BLaER1 treated with 17β-estradiol and CSF1 and Interleukin-3, amounts not matched to agents 10 nM and 100 nM (cell line): ENCODE results near the gene FLNC.
A peak's percentile ranks its signal among the peaks of the same experiment; 100 is the strongest.

ENCODE experiments used
- H3K27ac ChIP-seq, 11 experiments: shearing (Covaris generic); formaldehyde crosslinking; 2 replicates each; pipeline ENCODE4 v1.8.1; 2022
- H3K27me3 ChIP-seq, 11 experiments: shearing (Covaris generic); formaldehyde crosslinking; 2 replicates each; pipeline ENCODE4 v1.8.1; 2022
- H3K36me3 ChIP-seq, 11 experiments: shearing (Covaris generic); formaldehyde crosslinking; 2 replicates each; pipeline ENCODE4 v1.8.1; 2022
- H3K4me1 ChIP-seq, 10 experiments: shearing (Covaris generic); formaldehyde crosslinking; 2 replicates each; pipeline ENCODE4 v1.8.1; 2022
- H3K4me2 ChIP-seq, 11 experiments: shearing (Covaris generic); formaldehyde crosslinking; 2 replicates each; pipeline ENCODE4 v1.8.1; 2022
- H3K4me3 ChIP-seq, 10 experiments: shearing (Covaris generic); formaldehyde crosslinking; 2 replicates each; pipeline ENCODE4 v1.8.1; 2022
- H3K9ac ChIP-seq, 11 experiments: shearing (Covaris generic); formaldehyde crosslinking; 2 replicates each; pipeline ENCODE4 v1.8.1; 2022
- H3K9me3 ChIP-seq, 11 experiments: shearing (Covaris generic); formaldehyde crosslinking; replicated peaks in 1 of 11; 2 replicates each; pipeline ENCODE4 v1.8.1; 2022
- H4K20me1 ChIP-seq, 11 experiments: shearing (Covaris generic); formaldehyde crosslinking; 2 replicates each; pipeline ENCODE4 v1.8.1; 2022
- Cebpa-rat ChIP-seq, 11 experiments: shearing (Covaris generic); IDR thresholded peaks; 2 replicates each; pipeline ENCODE4 v1.8.1; 2022

Gene FLNC

DNA sequence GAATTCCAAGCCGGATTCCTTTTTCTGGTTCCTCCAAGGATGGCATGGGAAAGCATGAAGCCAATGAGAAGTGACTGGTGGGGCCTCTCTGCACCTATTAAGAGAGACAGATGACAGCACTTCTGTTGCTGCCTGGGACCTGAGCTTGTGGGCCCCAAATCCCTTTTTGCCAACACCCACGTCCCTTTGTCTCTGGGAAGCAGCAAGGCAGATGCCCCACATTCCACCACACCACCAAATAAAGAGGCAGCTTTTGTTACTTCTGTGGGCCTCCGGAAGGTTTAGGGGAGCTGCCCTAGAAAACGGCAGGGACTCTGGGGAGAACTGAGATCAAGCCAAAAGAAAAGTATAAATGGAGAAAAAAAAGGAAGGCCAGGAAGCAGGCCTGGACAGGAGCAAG, 35.1 kb upstream of the FLNC start:
- no peaks in the 10 kb centered on the region for H3K9me3 ChIP-seq
- H3K9ac ChIP-seq, result peak overlapping the region in 1 of 11 experiments; percentile 10; a peak in 1 of 22 replicates
- peaks cover 0 to 5% (median 0%) of the 10 kb centered on the region in 11 experiments; a peak in 5 of 22 replicates for H3K27me3 ChIP-seq
- no peak overlapping the region for H3K27ac ChIP-seq
- no peak for TF ChIP-seq Cebpa-rat (IDR thresholded peaks at IDR 0.05)
- H3K4me1 ChIP-seq, result peaks cover 30 to 65% (median 38%) of the 10 kb centered on the region in 10 experiments
- H3K36me3 ChIP-seq, result peaks cover 0 to 37% (median 23%) of the 10 kb centered on the region in 11 experiments; a peak in 16 of 22 replicates
- H4K20me1 ChIP-seq, result no peaks in the 10 kb centered on the region
- H3K4me2 ChIP-seq, result no peak overlapping the region
- no peak overlapping the region for H3K4me3 ChIP-seq

DNA sequence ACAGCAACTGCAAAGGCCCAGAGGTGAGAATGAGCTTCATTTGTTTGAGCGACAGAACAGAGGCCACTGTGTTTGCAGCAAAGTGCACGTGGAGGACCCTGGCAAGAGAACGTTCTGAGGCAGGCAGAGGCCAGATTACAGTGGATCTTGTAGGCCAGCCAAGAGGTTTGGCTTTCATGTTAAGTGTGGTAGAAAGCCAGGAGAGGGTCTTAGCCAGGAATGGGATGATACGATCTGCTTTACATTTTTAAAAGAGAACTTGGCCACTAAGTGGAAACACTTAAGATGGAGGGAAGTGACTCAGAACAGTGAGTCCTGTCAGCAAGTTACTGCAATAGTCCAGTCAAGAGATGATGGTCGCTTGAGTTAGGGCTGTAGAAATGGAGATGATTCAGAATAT, 33.9 kb upstream of the FLNC start:
- H3K36me3 ChIP-seq, result peaks cover 6 to 49% (median 30%) of the 10 kb centered on the region in 11 experiments; a peak in 21 of 22 replicates
- H3K27me3 ChIP-seq, result no peaks in the 10 kb centered on the region
- peak overlapping the region in 3 of 11 experiments; percentile 12 to 67 (median 51); a peak in 6 of 22 replicates for H3K4me2 ChIP-seq
- H3K27ac ChIP-seq, result 0 out of 22 replicates have a peak overlapping the region, but pooled peaks of 1 of the 11 experiments have one; percentile 20
- no peaks in the 10 kb centered on the region for H3K9me3 ChIP-seq
- no peak overlapping the region for H3K4me3 ChIP-seq
- H3K9ac ChIP-seq, result no peak overlapping the region
- H3K4me1 ChIP-seq, result peaks cover 24 to 60% (median 32%) of the 10 kb centered on the region in 10 experiments
- no peaks in the 10 kb centered on the region for H4K20me1 ChIP-seq
- TF ChIP-seq Cebpa-rat (IDR thresholded peaks at IDR 0.05), result no peak

DNA sequence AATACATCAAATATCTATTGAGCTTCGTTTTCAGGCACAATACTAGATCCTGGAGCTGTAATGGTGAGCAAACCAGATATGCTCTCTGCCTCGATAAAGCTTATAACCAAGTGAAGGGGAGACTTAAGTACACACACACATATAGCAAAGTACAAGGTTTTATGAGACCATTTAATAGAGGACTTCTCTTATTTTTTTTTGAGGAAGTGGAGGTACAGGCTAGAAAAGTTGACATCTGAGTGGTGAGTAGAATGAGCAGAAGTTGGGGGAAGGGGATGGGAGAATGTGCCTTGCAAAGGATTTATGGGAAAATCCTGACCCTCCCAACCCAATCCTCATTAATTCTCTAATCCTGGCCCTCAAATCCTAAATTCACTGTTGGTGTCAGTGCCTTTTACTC, 30.8 kb upstream of the FLNC start:
- Histone ChIP-seq H3K27me3 (no peaks in the 10 kb centered on the region), H3K4me2 (peak overlapping the region in 4 of 11 experiments; percentile 4 to 55 (median 40); a peak in 5 of 22 replicates), H3K36me3 (peaks cover 22 to 77% (median 58%) of the 10 kb centered on the region in 11 experiments), H3K4me1 (peaks cover under 1 to 32% (median 5%) of the 10 kb centered on the region in 10 experiments; a peak in 15 of 20 replicates), H3K9ac (no peak overlapping the region), H3K9me3 (no peaks in the 10 kb centered on the region), H3K27ac (no peak overlapping the region), H4K20me1 (no peaks in the 10 kb centered on the region), H3K4me3 (no peak overlapping the region)
- no peak for TF ChIP-seq Cebpa-rat (IDR thresholded peaks at IDR 0.05)

DNA sequence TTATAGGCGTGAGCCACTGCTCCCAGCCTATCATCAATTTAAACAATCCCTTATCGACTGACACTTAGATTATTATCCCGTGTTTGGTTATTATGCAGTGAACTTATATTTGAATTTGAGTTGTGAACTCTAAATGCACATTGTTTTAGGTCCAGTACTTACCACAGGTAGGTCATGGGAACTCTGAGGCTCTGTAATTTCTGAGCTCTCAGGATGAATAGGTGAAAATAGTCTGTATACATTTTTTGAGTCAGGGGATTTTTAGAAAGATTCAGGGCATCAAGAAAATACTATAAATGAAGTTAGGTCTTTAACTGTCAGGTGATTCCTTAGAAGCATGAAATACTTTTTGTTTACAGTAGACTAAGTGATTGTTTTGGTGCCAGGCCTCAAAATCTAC, 29.6 kb upstream of the FLNC start:
- Histone ChIP-seq H3K36me3 (peaks cover 29 to 77% (median 58%) of the 10 kb centered on the region in 11 experiments), H4K20me1 (no peaks in the 10 kb centered on the region), H3K9ac (no peak overlapping the region), H3K27ac (no peak overlapping the region), H3K27me3 (no peaks in the 10 kb centered on the region), H3K4me1 (peaks cover 0 to 30% (median 2%) of the 10 kb centered on the region in 10 experiments; a peak in 7 of 20 replicates), H3K4me3 (no peak overlapping the region), H3K9me3 (no peaks in the 10 kb centered on the region), H3K4me2 (no peak overlapping the region)
- TF ChIP-seq Cebpa-rat (IDR thresholded peaks at IDR 0.05), result no peak

DNA sequence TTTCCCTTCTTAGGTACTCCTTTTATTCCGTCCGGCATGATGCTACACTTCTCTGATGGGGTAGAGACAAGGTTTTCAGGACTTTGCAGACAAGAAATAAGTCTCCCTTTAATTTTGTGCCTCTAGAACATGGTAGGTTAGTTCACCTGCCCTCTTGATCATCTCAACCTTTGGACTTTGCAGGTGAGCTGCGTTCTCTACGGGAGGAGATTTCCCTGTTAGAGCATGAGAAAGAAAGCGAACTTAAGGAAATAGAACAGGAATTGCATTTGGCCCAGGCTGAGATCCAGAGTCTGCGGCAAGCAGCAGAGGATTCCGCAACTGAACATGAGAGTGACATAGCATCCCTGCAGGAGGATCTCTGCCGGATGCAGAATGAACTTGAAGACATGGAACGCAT, 29.2 kb upstream of the FLNC start:
- no peak overlapping the region for H3K27ac ChIP-seq
- no peaks in the 10 kb centered on the region for H3K9me3 ChIP-seq
- H3K27me3 ChIP-seq, result no peaks in the 10 kb centered on the region
- no peak overlapping the region for H3K4me2 ChIP-seq
- no peak for TF ChIP-seq Cebpa-rat (IDR thresholded peaks at IDR 0.05)
- H3K36me3 ChIP-seq, result peaks cover 34 to 77% (median 59%) of the 10 kb centered on the region in 11 experiments
- H3K9ac ChIP-seq, result no peak overlapping the region
- no peaks in the 10 kb centered on the region for H4K20me1 ChIP-seq
- H3K4me1 ChIP-seq, result peaks cover 0 to 26% (median 2%) of the 10 kb centered on the region in 10 experiments; a peak in 7 of 20 replicates
- H3K4me3 ChIP-seq, result no peak overlapping the region

DNA sequence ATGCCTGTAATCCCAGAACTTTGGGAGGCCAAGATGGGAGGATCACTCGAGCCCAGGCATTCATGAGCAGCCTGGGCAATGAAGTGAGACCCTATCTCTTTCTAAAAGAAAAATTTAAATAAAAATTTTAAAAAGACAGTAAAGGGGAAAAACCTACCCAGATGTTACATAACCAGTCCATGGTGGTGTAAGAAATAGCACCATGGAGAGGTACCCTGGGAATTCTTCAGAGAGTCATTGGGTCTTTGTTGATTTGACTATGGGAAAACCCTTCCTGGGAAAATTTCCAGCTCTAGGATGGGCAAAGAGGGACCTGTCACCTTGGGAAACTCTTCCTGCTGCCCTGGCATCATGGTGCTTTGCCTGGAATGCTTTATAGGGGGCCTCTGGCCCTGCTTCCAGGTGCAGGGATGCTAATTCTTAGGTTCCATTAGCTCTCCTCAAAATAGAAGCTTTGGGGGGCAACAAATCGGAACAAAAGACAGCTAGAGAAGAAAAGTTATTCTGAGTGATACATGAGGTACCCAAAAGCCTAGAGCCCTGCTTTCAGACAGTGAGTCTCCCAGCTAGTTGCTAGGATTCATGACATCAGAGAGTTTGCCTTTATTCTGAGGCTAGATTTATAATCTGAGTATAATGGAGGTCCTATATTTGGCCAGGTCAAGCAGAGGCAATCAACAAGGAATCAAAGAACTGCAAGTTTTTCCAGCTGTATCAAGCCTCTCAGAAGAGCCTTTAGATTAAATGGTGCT, 28.4 kb upstream of the FLNC start:
- no peak for TF ChIP-seq Cebpa-rat (IDR thresholded peaks at IDR 0.05)
- H3K27me3 ChIP-seq, result no peaks in the 10 kb centered on the region
- H3K9me3 ChIP-seq, result no peaks in the 10 kb centered on the region
- H3K36me3 ChIP-seq, result peaks cover 42 to 86% (median 67%) of the 10 kb centered on the region in 11 experiments
- peaks cover 0 to 18% (median 2%) of the 10 kb centered on the region in 10 experiments; a peak in 7 of 20 replicates for H3K4me1 ChIP-seq
- no peak overlapping the region for H3K9ac ChIP-seq
- H3K4me2 ChIP-seq, result no peak overlapping the region
- 0 out of 22 replicates have a peak, but pooled peaks cover 0 to 4% (median 0%) of the 10 kb centered on the region in 11 experiments for H4K20me1 ChIP-seq
- no peak overlapping the region for H3K4me3 ChIP-seq
- H3K27ac ChIP-seq, result no peak overlapping the region

DNA sequence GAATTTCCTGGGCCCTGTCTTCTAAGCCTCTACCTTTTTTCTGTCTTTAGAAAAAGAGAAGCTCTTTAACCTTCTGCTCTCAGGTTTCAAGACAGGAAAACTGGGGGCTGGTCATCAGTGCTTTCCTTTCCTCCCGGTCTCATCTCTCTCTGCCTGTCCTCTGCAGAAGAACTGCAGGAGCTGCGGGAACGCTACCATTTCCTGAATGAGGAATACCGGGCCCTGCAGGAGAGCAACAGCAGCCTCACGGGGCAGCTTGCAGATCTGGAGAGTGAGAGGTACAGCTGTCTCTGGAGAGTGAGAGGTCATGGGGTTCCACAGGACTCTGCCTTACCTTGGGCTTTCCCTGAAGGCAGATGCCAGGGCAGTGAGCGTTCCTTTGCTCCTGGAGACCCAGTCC, 25.7 kb upstream of the FLNC start:
- Histone ChIP-seq H3K9ac (no peak overlapping the region), H3K4me2 (no peak overlapping the region), H3K27ac (no peak overlapping the region), H3K4me3 (no peak overlapping the region), H3K36me3 (peaks cover 54 to 90% (median 84%) of the 10 kb centered on the region in 11 experiments), H4K20me1 (0 out of 22 replicates have a peak, but pooled peaks cover 0 to 4% (median 0%) of the 10 kb centered on the region in 11 experiments), H3K9me3 (no peaks in the 10 kb centered on the region), H3K27me3 (no peaks in the 10 kb centered on the region), H3K4me1 (peaks cover 0 to 4% (median under 1%) of the 10 kb centered on the region in 10 experiments; a peak in 7 of 20 replicates)
- TF ChIP-seq Cebpa-rat (IDR thresholded peaks at IDR 0.05), result no peak

DNA sequence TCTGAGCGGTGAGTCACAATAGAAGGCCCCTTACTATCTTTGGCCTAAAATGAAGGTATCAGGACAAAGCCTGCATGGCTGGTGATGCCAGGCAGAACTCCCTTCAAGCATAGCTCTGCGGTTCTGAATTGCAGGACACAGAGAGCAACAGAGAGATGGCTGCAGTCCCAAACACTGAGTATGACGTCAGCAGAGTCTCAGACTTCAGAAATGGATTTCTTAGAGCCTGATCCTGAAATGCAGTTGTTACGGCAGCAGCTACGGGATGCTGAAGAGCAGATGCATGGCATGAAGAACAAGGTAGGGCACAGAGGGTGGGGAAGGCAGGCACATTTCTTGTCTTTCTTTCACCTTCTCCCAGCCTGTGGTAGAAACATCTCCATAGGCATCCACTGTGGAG, 25.0 kb upstream of the FLNC start:
- H3K36me3 ChIP-seq, result peaks cover 54 to 97% (median 89%) of the 10 kb centered on the region in 11 experiments
- H3K9me3 ChIP-seq, result no peaks in the 10 kb centered on the region
- TF ChIP-seq Cebpa-rat (IDR thresholded peaks at IDR 0.05), result no peak

DNA sequence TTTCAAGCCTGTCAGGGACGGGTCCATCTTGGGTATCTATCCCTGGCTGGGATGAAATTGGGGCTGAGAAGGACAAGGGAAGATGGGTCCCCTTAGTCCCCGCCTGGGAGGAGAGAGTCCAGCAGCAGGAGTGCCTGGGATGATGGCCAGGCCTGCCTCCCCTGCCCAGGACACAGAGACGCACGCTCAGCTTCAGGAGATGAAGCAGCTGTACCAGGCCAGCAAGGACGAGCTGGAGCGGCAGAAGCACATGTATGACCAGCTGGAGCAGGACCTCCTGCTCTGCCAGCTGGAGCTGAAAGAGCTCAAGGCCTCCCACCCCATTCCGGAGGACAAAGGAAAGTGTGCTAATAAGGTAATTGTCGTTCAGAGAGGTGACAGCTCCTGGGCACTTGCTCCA, 23.0 kb upstream of the FLNC start:
- H3K36me3 ChIP-seq, result peaks cover 41 to 94% (median 79%) of the 10 kb centered on the region in 11 experiments
- no peak overlapping the region for H3K9ac ChIP-seq
- H3K27me3 ChIP-seq, result no peaks in the 10 kb centered on the region
- TF ChIP-seq Cebpa-rat (IDR thresholded peaks at IDR 0.05), result no peak
- H3K4me3 ChIP-seq, result no peak overlapping the region
- H3K9me3 ChIP-seq, result no peaks in the 10 kb centered on the region
- H3K4me2 ChIP-seq, result no peak overlapping the region
- 0 out of 22 replicates have a peak, but pooled peaks cover 0 to 4% (median 0%) of the 10 kb centered on the region in 11 experiments for H4K20me1 ChIP-seq
- H3K27ac ChIP-seq, result no peak overlapping the region
- H3K4me1 ChIP-seq, result peaks cover 4 to 9% (median 7%) of the 10 kb centered on the region in 10 experiments; a peak in 13 of 20 replicates

More for the DNA sequence above, 25.0 kb upstream of the FLNC start:
- Histone ChIP-seq H4K20me1 (0 out of 22 replicates have a peak, but pooled peaks cover 0 to 4% (median 0%) of the 10 kb centered on the region in 11 experiments), H3K4me1 (peaks cover 0 to 7% (median 4%) of the 10 kb centered on the region in 10 experiments; a peak in 2 of 20 replicates), H3K4me3 (no peak overlapping the region), H3K4me2 (no peak overlapping the region), H3K9ac (no peak overlapping the region), H3K27ac (no peak overlapping the region), H3K27me3 (no peaks in the 10 kb centered on the region)
